NT2/D1 (cell line): Measurements from ENCODE around the gene DCDC2C.

ENCODE experiments used
- DNase-seq: peaks from one replicate; pipeline ENCODE4 v3.0.0-alpha.2; 2011; ENCODE audit warnings: low read depth, low spot score
- H3K27me3 ChIP-seq: 2 replicates; pipeline ENCODE4 v1.6.0; 2011; ENCODE audit warnings: mild to moderate bottlenecking; ENCODE audit not compliant: insufficient read length, insufficient read depth
- H3K36me3 ChIP-seq: 2 replicates; pipeline ENCODE4 v1.6.1; 2011; ENCODE audit warnings: mild to moderate bottlenecking, low read length, mixed read lengths; ENCODE audit not compliant: insufficient read depth, insufficient read length
- H3K4me1 ChIP-seq: 2 replicates; pipeline ENCODE4 v1.5.1; 2011; ENCODE audit not compliant: insufficient read depth, insufficient read length
- H3K4me3 ChIP-seq: 2 replicates; pipeline ENCODE4 v1.5.1; 2011; ENCODE audit warnings: low read depth; ENCODE audit not compliant: insufficient read length
- H3K9ac ChIP-seq: 2 replicates; pipeline ENCODE4 v1.6.0; 2011; ENCODE audit warnings: low read depth; ENCODE audit not compliant: insufficient read length
- H3K9me3 ChIP-seq: 2 replicates; pipeline ENCODE4 v1.5.1; 2011; ENCODE audit warnings: mild to moderate bottlenecking, low read length; ENCODE audit not compliant: insufficient read depth
- SUZ12 ChIP-seq: IDR thresholded peaks from 2 replicates; pipeline ENCODE4 v1.6.1; 2011; ENCODE audit not compliant: insufficient read length, insufficient read depth; ENCODE audit errors: extremely low read depth
- YY1 ChIP-seq: IDR thresholded peaks from 2 replicates; pipeline ENCODE4 v1.6.1; 2011; ENCODE audit not compliant: insufficient read length, insufficient read depth
- ZNF274 ChIP-seq: IDR thresholded peaks from 2 replicates; pipeline ENCODE4 v1.6.1; 2011; ENCODE audit warnings: mild to moderate bottlenecking, low read depth, low read length

Gene DCDC2C

DNA sequence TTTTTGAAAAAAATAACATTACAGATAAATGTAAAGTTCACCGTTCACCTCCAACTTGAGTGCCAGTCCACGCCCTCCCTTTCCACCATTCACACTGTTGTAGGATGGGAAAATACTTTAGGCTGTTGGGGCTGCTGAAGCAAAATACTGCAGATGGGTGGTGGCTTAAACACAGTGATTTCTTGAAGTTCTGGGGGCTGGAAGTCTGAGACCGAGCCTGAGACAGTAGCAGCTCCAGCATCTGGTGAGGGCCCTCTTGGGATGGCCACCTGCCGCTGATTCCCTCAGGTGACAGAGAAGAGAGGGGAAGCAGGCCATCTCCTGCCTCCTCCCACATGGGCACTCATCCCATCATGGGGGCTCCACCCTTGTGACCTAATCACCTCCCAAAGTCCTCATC lies 27.7 kb upstream of the DCDC2C start:
- Histone ChIP-seq H3K27me3 (no peaks in the 10 kb centered on the region), H3K9ac (no peak overlapping the region), H3K4me3 (no peak overlapping the region), H3K36me3 (no peaks in the 10 kb centered on the region), H3K9me3 (no peaks in the 10 kb centered on the region), H3K4me1 (no peaks in the 10 kb centered on the region)
- no peak for TF ChIP-seq SUZ12
- no peak for TF ChIP-seq YY1
- no peak for TF ChIP-seq ZNF274
- DNase-seq, result no peak

GRCh38 chr2:3677436-3677835 lies 25.9 kb upstream of the DCDC2C start:
- TF ChIP-seq ZNF274, result no peak
- TF ChIP-seq SUZ12, result no peak
- Histone ChIP-seq H3K9ac (no peak overlapping the region), H3K4me1 (no peaks in the 10 kb centered on the region), H3K27me3 (no peaks in the 10 kb centered on the region), H3K36me3 (no peaks in the 10 kb centered on the region), H3K4me3 (no peak overlapping the region), H3K9me3 (no peaks in the 10 kb centered on the region)
- DNase-seq, result no peak

GRCh38 chr2:3678212-3678611 lies 25.2 kb upstream of the DCDC2C start:
- Histone ChIP-seq H3K9ac (no peak overlapping the region), H3K36me3 (no peaks in the 10 kb centered on the region), H3K27me3 (no peaks in the 10 kb centered on the region), H3K4me1 (no peaks in the 10 kb centered on the region), H3K9me3 (no peaks in the 10 kb centered on the region), H3K4me3 (no peak overlapping the region)
- no peak for DNase-seq
- TF ChIP-seq YY1, result no peak
- no peak for TF ChIP-seq ZNF274
- no peak for TF ChIP-seq SUZ12

DNA sequence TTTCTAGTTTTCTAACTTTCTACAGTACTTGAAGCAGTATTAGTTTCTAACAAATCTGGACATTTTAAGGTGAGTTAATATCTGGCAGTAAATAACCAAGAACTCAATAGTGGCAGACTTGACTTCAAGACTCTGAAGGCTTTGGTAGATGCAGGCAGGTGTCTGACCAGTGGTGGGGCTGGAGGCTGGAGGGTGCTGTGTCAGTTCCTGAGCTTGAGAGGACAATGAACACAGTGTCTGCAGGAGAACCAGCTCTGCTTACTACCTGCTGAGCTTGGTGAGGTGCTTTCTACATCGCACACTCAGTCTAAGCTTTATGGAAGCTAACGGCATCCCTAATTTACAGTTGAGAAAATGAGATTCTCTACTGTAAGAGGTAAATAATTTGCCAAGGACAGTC lies 24.2 kb upstream of the DCDC2C start:
- no peak for TF ChIP-seq YY1
- TF ChIP-seq SUZ12, result no peak
- no peak for TF ChIP-seq ZNF274
- Histone ChIP-seq H3K9me3 (no peaks in the 10 kb centered on the region), H3K4me1 (no peaks in the 10 kb centered on the region), H3K4me3 (no peak overlapping the region), H3K27me3 (no peaks in the 10 kb centered on the region), H3K36me3 (no peaks in the 10 kb centered on the region), H3K9ac (no peak overlapping the region)
- no peak for DNase-seq

- Histone ChIP-seq H3K27me3 (no peaks in the 10 kb centered on the region), H3K4me3 (no peak overlapping the region), H3K36me3 (no peaks in the 10 kb centered on the region), H3K9me3 (no peaks in the 10 kb centered on the region), H3K4me1 (no peaks in the 10 kb centered on the region), H3K9ac (no peak overlapping the region)
- DNase-seq, result no peak
- TF ChIP-seq SUZ12 (no peak), YY1 (no peak)
These were observed 23.6 kb upstream of the DCDC2C start for GRCh38 chr2:3679616-3680393.

GRCh38 chr2:3680548-3681345 lies 22.6 kb upstream of the DCDC2C start:
- Histone ChIP-seq H3K4me3 (no peak overlapping the region), H3K9me3 (no peaks in the 10 kb centered on the region), H3K9ac (no peak overlapping the region), H3K36me3 (no peaks in the 10 kb centered on the region), H3K27me3 (no peaks in the 10 kb centered on the region), H3K4me1 (no peaks in the 10 kb centered on the region)
- TF ChIP-seq YY1 (no peak), SUZ12 (no peak), ZNF274 (no peak)
- DNase-seq, result no peak

DNA sequence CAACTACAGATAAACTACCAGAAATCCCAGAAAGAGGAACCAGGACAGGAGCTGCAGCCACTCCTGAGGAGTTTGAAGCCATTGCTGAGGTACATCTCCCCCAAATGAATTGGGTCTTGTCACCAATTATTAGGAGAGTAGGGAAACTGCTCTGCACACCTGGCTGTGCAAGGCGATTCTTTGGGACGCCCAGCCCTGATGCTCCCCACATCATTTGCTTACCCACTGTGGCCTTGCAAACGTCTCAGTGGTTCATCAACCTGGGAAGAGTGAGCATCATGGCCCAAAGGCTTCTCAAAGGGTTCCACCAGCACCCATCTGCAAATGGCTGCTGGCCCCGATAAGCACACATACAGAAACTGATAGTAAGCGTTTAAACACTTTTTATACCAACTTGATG lies 21.8 kb upstream of the DCDC2C start:
- Histone ChIP-seq H3K9me3 (no peaks in the 10 kb centered on the region), H3K27me3 (no peaks in the 10 kb centered on the region), H3K9ac (no peak overlapping the region), H3K4me1 (no peaks in the 10 kb centered on the region), H3K4me3 (no peak overlapping the region), H3K36me3 (no peaks in the 10 kb centered on the region)
- DNase-seq, result no peak
- TF ChIP-seq SUZ12 (no peak), ZNF274 (no peak), YY1 (no peak)
